HUES6 (cell line): ENCODE data around the gene KIF7.

Source experiments
- H3K27ac ChIP-seq: 2 replicates; pipeline ENCODE4 v1.7.0; 2013; ENCODE audit warnings: low read depth, mild to moderate bottlenecking, low read length, inconsistent platforms
- H3K27me3 ChIP-seq: 2 replicates; pipeline ENCODE4 v1.6.1; 2013; ENCODE audit warnings: low read length; ENCODE audit not compliant: control insufficient read depth, insufficient read depth
- H3K36me3 ChIP-seq: 2 replicates; pipeline ENCODE4 v1.6.1; 2013; ENCODE audit warnings: low read length; ENCODE audit not compliant: control insufficient read depth, insufficient read depth
- H3K4me1 ChIP-seq: 2 replicates; pipeline ENCODE4 v1.6.1; 2013; ENCODE audit warnings: low read length; ENCODE audit not compliant: control insufficient read depth, insufficient read depth
- H3K4me3 ChIP-seq: 2 replicates; pipeline ENCODE4 v1.5.1; 2013; ENCODE audit warnings: low read depth, low read length
- H3K9ac ChIP-seq: one replicate; pipeline ENCODE4 v1.6.1; 2013; ENCODE audit warnings: mild to moderate bottlenecking, low read length
- H3K9me3 ChIP-seq: 2 replicates; pipeline ENCODE4 v1.6.1; 2013; ENCODE audit warnings: low read depth, low read length; ENCODE audit not compliant: control insufficient read depth, insufficient read depth

The KIF7 gene

GRCh38 chr15:89657686-89658200 is 2.5 kb upstream of the KIF7 start:
- Histone ChIP-seq H3K27ac (no peak overlapping the region), H3K27me3 (peaks cover 8% of the 10 kb centered on the region; the same call in 1 of the 2 replicates), H3K36me3 (no peaks in the 10 kb centered on the region; the same call in 1 of the 2 replicates), H3K9me3 (no peaks in the 10 kb centered on the region), H3K9ac (no peak overlapping the region), H3K4me1 (peaks cover 4% of the 10 kb centered on the region; the same call in 1 of the 2 replicates), H3K4me3 (no peak overlapping the region)

- Histone ChIP-seq H3K27me3 (peaks cover 8% of the 10 kb centered on the region; the same call in 1 of the 2 replicates), H3K27ac (no peak overlapping the region), H3K4me1 (peaks cover 4% of the 10 kb centered on the region; the same call in 1 of the 2 replicates), H3K36me3 (peaks cover 11% of the 10 kb centered on the region), H3K9ac (no peak overlapping the region), H3K9me3 (no peaks in the 10 kb centered on the region), H3K4me3 (no peak overlapping the region)
Observed at GRCh38 chr15:89656116-89656815, 999 bp upstream of the KIF7 start.

GRCh38 chr15:89654301-89654761 is 936 bp downstream of the KIF7 start:
- Histone ChIP-seq H3K9ac (peak overlapping the region; percentile 62), H3K27me3 (no peaks in the 10 kb centered on the region; the same call in 1 of the 2 replicates), H3K4me1 (peaks cover 4% of the 10 kb centered on the region; the same call in 1 of the 2 replicates), H3K9me3 (no peaks in the 10 kb centered on the region), H3K27ac (no peak overlapping the region), H3K36me3 (peaks cover 15% of the 10 kb centered on the region), H3K4me3 (peak overlapping the region; percentile 77)

GRCh38 chr15:89653578-89653977 is 1.7 kb downstream of the KIF7 start:
- Histone ChIP-seq H3K27me3 (no peaks in the 10 kb centered on the region; the same call in 1 of the 2 replicates), H3K36me3 (peaks cover 18% of the 10 kb centered on the region), H3K4me3 (no peak overlapping the region), H3K4me1 (peaks cover 4% of the 10 kb centered on the region; the same call in 1 of the 2 replicates), H3K9ac (no peak overlapping the region), H3K9me3 (no peaks in the 10 kb centered on the region), H3K27ac (no peak overlapping the region)

GRCh38 chr15:89652666-89653065 is 2.6 kb downstream of the KIF7 start:
- peaks cover 4% of the 10 kb centered on the region; the same call in 1 of the 2 replicates for H3K4me1 ChIP-seq
- H3K36me3 ChIP-seq = peaks cover 20% of the 10 kb centered on the region

GRCh38 chr15:89652131-89652530 is 3.1 kb downstream of the KIF7 start:
- Histone ChIP-seq H3K27ac (no peak overlapping the region), H3K27me3 (no peaks in the 10 kb centered on the region; the same call in 1 of the 2 replicates), H3K36me3 (peaks cover 20% of the 10 kb centered on the region), H3K4me1 (peaks cover 4% of the 10 kb centered on the region; the same call in 1 of the 2 replicates), H3K9me3 (no peaks in the 10 kb centered on the region), H3K9ac (no peak overlapping the region), H3K4me3 (no peak overlapping the region)

More at GRCh38 chr15:89652666-89653065, 2.6 kb downstream of the KIF7 start:
- no peaks in the 10 kb centered on the region; the same call in 1 of the 2 replicates for H3K27me3 ChIP-seq
- no peaks in the 10 kb centered on the region for H3K9me3 ChIP-seq
- no peak overlapping the region for H3K4me3 ChIP-seq
- no peak overlapping the region for H3K9ac ChIP-seq
- H3K27ac ChIP-seq = no peak overlapping the region

GRCh38 chr15:89649716-89650115 is 5.6 kb downstream of the KIF7 start:
- no peak overlapping the region for H3K4me3 ChIP-seq
- no peak overlapping the region for H3K27ac ChIP-seq
- H3K4me1 ChIP-seq = no peaks in the 10 kb centered on the region
- H3K27me3 ChIP-seq = no peaks in the 10 kb centered on the region; the same call in 1 of the 2 replicates
- H3K9me3 ChIP-seq = no peaks in the 10 kb centered on the region
- no peak overlapping the region for H3K9ac ChIP-seq
- H3K36me3 ChIP-seq = peaks cover 39% of the 10 kb centered on the region

GRCh38 chr15:89649013-89649625 is 6.1 kb downstream of the KIF7 start:
- Histone ChIP-seq H3K9me3 (no peaks in the 10 kb centered on the region), H3K36me3 (peaks cover 43% of the 10 kb centered on the region), H3K4me1 (no peaks in the 10 kb centered on the region), H3K9ac (no peak overlapping the region), H3K4me3 (no peak overlapping the region), H3K27ac (no peak overlapping the region), H3K27me3 (no peaks in the 10 kb centered on the region)

GRCh38 chr15:89648106-89649012 is 6.9 kb downstream of the KIF7 start:
- Histone ChIP-seq H3K36me3 (peaks cover 49% of the 10 kb centered on the region), H3K9ac (no peak overlapping the region), H3K4me3 (no peak overlapping the region), H3K27ac (no peak overlapping the region), H3K4me1 (no peaks in the 10 kb centered on the region), H3K9me3 (no peaks in the 10 kb centered on the region), H3K27me3 (no peaks in the 10 kb centered on the region)

- no peak overlapping the region for H3K27ac ChIP-seq
- H3K4me3 ChIP-seq = peak overlapping the region; percentile 14; the same call in 1 of the 2 replicates
- H3K4me1 ChIP-seq = no peaks in the 10 kb centered on the region
- no peak overlapping the region for H3K9ac ChIP-seq
- no peaks in the 10 kb centered on the region for H3K9me3 ChIP-seq
- H3K36me3 ChIP-seq = peaks cover 52% of the 10 kb centered on the region
- H3K27me3 ChIP-seq = no peaks in the 10 kb centered on the region
Observed at GRCh38 chr15:89647191-89647851, 7.9 kb downstream of the KIF7 start.
